Activated naive CD8-positive, alpha-beta T cell treated with anti-CD3 and anti-CD28 coated beads, Interleukin-2, amount 10 ng/mL, durations not matched to agents 7 days and 5 days (primary cell): ENCODE results near the gene ARHGAP35. TPM values are rescaled to one million over a fixed set of nuclear protein-coding genes. Genes with fewer than 3 reads are reported as not detected.
"Not testable (repeated sequence)": the region's sequence is repeated elsewhere in the genome, so short reads cannot be mapped to it uniquely, and the experiment has no call there.

Source experiments
- ATAC-seq: fragments of 150-1000 bp; cut with Tn5 transposase; one replicate; pipeline ENCODE4 v1.10.0; 2021; ENCODE audit warnings: low read depth, moderate library complexity
- POLR2A ChIA-PET: fragments of 350-600 bp; sonication (Branson Sonifier 250); formaldehyde crosslinking; loops from one replicate; lab custom pipeline; 2021; ENCODE audit warnings: antibody characterized with exemption; lab: Charles Lee
- DNase-seq: peaks from one replicate; pipeline ENCODE4 v3.0.0; 2021
- H3K27ac Mint-ChIP-seq: one replicate; pipeline ENCODE4 v1.8.0; 2022; ENCODE audit warnings: mild to moderate bottlenecking, mixed read lengths
- H3K27me3 Mint-ChIP-seq: one replicate; pipeline ENCODE4 v1.8.0; 2022; ENCODE audit warnings: mild to moderate bottlenecking, moderate library complexity, mixed read lengths
- H3K36me3 Mint-ChIP-seq: one replicate; pipeline ENCODE4 v1.8.0; 2021; ENCODE audit warnings: mild to moderate bottlenecking, mixed read lengths
- H3K4me1 Mint-ChIP-seq: one replicate; pipeline ENCODE4 v1.8.0; 2021; ENCODE audit warnings: mixed read lengths
- H3K4me3 Mint-ChIP-seq: one replicate; pipeline ENCODE4 v1.8.0; 2022; ENCODE audit warnings: mild to moderate bottlenecking, moderate library complexity, mixed read lengths
- H3K9me3 Mint-ChIP-seq: one replicate; pipeline ENCODE4 v1.8.0; 2021; ENCODE audit warnings: mixed read lengths
- total RNA-seq, 2 experiments: library from RNA; stranded (reverse); gene quantifications; one replicate each; pipeline ENCODE4 v1.2.3, GENCODE V29; 2021

The ARHGAP35 gene
- 10 to 100 TPM; 38.8 to 42.7 TPM for total RNA-seq

DNA sequence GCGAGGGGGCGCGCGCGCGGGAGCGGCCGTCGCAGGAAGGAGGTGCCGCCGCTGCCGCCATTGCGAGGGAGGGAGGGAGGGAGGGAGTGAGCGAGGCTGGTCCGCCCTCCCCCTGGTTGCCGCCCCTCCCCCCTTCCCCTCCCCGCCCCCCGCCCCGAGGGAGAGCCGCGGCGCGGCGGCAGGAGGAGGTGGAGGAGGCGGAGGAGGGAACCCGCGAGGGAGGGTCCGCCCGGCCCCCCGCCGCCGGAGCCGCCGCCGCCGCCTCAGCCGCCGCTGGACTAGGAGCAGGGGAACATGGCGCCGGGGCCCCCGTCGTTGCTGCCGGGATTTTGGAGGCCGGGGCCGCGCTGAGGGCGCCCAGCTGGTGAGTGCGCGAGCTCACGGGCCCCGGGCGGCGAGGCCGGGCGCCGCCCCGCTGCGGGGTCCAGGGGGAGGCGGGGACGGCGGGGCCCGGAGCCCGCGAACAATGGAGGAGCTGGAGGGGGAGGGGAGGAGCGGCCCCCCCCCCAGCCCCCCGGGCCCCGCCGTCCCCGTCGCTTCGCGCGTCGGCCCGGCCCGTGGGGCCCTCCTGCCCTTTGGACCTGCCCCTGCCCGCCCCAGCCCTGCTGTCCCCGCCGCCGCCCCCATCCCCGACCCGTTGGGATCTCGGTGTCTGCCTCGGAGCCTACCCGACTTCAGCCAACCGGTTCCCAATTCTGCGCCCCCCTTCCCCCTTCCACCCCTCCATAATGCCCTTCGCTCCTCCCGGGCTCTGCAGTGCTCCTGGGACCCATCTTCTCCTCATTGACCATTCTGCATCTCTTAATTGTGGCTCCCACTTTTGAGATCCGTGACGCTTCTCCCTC is at the start of gene ARHGAP35:
Gene ARHGAP35, plus strand, starts transcription at position 152 of the 845 bp plus-strand sequence. CDS start 57,679 bp downstream, outside the sequence.
- ATAC-seq: peak; percentile 5
- peak within 1 kb of the TSS; percentile 83 for H3K4me3 Mint-ChIP-seq
- H3K27ac Mint-ChIP-seq: peak within 1 kb of the TSS; percentile 88
- no peaks in the 10 kb centered on the region for H3K27me3 Mint-ChIP-seq
- POLR2A ChIA-PET: interaction anchor here (0.6 to 1.8 kb wide), 9 partner anchors 9 to 261 kb away, joined by 3 to 9 read pairs (median 3); partner anchors contain the start of genes AP2S1 and SLC1A5
- DNase-seq: no peak
- H3K36me3 Mint-ChIP-seq: peaks cover 6% of the 10 kb centered on the region
- H3K9me3 Mint-ChIP-seq: no peaks in the 10 kb centered on the region
- peaks cover 19% of the 10 kb centered on the region for H3K4me1 Mint-ChIP-seq

DNA sequence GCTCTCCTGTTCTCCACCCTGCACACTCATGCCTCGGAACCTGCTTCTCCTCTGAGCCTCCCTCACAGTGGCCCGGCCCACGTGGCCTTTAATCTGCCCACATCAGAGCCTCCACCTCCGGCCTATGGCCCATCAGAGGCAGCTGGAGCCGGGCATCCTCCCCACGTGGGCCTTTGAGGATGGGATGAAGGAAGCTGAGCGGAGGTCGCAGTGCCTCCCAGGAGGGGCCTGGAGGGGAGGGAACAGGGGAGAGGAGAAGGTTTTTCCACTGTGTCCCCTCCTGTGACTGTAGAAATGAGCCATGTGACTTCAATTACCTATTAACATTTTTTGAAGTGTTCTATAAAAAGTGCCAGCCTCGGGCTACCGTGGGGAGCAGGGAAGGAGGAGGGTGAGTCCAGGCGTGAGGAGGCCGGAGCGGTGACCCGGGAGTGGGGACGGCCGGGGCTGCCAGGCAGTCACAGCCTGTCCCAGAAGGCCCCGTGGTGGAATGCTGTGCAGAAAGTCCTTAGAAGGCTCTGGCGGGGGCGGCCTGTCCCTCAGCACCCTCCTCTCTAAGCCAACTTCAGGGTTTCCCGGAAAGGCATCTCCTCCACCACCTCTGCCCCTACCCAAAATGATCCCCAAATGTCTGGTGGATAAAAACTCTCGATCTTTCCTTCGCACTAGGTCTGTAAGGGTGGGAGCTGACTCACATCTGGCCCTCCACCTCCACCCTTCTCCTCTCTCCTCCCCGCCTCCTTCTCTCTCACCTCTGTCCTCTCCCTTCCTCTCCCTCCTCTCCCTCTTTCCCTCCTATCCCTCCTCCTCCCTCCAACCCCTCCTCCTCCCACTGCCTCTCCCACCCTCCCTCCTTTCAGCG is 47.6 kb upstream of the ARHGAP35 start:
- no peaks in the 10 kb centered on the region for H3K9me3 Mint-ChIP-seq
- no peak for ATAC-seq
- no peak overlapping the region for H3K27ac Mint-ChIP-seq
- H3K36me3 Mint-ChIP-seq: no peaks in the 10 kb centered on the region
- H3K27me3 Mint-ChIP-seq: no peaks in the 10 kb centered on the region
- DNase-seq: no peak
- no peak overlapping the region for H3K4me3 Mint-ChIP-seq
- POLR2A ChIA-PET: interaction anchor here (1.0 kb wide), 1 partner anchor 8 kb away, joined by 4 read pairs; no protein-coding TSS in a partner anchor
- peaks cover 7% of the 10 kb centered on the region for H3K4me1 Mint-ChIP-seq

DNA sequence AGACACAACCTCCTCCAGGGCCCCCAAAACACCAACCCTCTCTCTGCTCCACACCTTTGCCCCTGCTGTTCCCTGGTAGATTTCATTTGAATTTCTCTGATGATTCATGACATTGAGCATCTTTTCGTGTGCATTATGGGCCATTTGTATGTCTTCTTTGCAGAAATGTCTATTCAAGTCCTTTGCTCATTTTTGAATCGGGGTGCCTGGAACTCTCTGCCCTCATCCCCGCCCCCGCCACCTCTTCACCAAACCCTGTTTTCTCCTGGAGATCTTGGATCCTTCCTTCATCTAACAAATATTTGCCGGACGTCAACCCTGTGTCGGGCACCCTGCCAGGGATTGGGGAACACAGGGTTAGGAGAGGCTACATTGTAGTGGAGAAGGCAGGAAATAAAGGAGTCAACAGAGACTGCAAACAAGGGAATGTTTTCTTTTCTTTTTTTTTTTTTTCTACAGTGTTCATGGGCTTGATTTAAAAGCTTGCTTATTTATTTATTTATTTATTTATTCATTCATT is 46.9 kb upstream of the ARHGAP35 start:
- no peaks in the 10 kb centered on the region for H3K27me3 Mint-ChIP-seq
- H3K4me3 Mint-ChIP-seq: no peak overlapping the region
- POLR2A ChIA-PET: no interaction called here
- no peaks in the 10 kb centered on the region for H3K9me3 Mint-ChIP-seq
- ATAC-seq (no peak), DNase-seq (no peak)
- H3K4me1 Mint-ChIP-seq: peaks cover 7% of the 10 kb centered on the region
- H3K36me3 Mint-ChIP-seq: no peaks in the 10 kb centered on the region
- no peak overlapping the region for H3K27ac Mint-ChIP-seq

DNA sequence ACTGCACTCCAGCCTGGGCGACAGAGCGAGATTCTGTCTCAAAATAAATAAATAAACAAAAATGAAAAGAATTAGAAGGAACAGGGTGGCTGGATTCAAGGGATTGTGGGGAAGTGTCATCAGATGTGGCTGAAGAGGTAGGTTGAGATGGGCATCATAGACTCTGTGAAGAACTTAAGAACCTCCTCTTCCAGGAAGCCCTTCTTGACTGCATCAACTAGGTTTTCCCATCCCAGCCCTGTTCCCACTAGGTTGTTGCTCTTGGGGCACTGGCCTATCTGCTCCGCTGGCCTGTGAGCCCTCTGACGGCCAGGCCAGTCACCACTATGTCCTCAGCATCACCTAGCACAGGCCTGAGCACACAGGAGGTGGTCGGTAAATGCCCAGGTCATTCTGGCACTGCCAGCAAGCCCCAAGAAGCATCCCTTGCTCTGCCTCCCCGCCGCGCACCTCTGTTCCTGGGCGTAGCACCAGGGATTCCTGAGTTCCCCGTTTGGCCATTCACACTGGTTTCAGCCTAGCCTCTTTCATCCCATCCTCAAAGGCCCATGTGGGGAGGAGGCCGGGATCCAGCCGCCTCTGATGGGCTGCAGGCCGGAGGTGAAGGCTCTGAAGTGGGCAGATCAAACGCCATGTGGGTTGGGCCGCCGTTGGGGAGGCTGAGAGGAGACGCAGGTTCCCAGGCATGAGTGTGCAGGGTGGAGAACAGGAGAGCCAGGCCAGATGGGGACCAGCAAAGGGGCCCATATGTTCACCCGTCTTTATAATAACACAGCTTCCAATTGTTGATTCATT is 44.8 kb upstream of the ARHGAP35 start:
- POLR2A ChIA-PET: no interaction called here
- H3K4me3 Mint-ChIP-seq: no peak overlapping the region

DNA sequence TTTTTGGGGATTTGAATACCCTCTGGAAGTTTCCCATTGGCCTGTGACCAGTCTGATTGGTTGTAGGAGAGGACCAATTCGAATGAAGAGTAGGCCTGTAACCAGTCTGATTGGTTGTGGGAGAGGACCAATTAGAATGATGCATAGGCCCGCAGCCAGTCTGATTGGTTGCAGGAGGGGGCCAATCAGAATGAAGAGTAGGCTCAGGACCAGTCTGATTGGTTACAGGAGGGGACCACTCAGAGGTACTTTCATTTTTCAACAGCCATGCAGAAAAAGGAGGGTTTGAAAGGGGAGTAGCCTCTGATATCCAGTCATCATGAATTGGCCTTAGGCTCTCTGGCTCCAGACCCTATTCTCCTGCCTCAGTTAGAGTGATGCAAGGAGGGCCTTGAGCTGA is 42.0 kb upstream of the ARHGAP35 start:
- Mint-ChIP-seq H3K4me3 (no peak overlapping the region), H3K4me1 (peaks cover 24% of the 10 kb centered on the region), H3K9me3 (no peaks in the 10 kb centered on the region), H3K36me3 (no peaks in the 10 kb centered on the region), H3K27ac (no peak overlapping the region), H3K27me3 (no peaks in the 10 kb centered on the region)
- DNase-seq (no peak), ATAC-seq (no peak)
- POLR2A ChIA-PET: interaction anchor here (7.7 kb wide), 1 partner anchor 32 kb away, joined by 160 read pairs; the partner anchor contains the start of gene SLC1A5

More for the DNA sequence above, 44.8 kb upstream of the ARHGAP35 start:
- DNase-seq: no peak
- Mint-ChIP-seq H3K27me3 (no peaks in the 10 kb centered on the region), H3K4me1 (peaks cover 19% of the 10 kb centered on the region), H3K9me3 (no peaks in the 10 kb centered on the region), H3K27ac (peak overlapping the region; percentile 54), H3K36me3 (no peaks in the 10 kb centered on the region)
- ATAC-seq: no peak

DNA sequence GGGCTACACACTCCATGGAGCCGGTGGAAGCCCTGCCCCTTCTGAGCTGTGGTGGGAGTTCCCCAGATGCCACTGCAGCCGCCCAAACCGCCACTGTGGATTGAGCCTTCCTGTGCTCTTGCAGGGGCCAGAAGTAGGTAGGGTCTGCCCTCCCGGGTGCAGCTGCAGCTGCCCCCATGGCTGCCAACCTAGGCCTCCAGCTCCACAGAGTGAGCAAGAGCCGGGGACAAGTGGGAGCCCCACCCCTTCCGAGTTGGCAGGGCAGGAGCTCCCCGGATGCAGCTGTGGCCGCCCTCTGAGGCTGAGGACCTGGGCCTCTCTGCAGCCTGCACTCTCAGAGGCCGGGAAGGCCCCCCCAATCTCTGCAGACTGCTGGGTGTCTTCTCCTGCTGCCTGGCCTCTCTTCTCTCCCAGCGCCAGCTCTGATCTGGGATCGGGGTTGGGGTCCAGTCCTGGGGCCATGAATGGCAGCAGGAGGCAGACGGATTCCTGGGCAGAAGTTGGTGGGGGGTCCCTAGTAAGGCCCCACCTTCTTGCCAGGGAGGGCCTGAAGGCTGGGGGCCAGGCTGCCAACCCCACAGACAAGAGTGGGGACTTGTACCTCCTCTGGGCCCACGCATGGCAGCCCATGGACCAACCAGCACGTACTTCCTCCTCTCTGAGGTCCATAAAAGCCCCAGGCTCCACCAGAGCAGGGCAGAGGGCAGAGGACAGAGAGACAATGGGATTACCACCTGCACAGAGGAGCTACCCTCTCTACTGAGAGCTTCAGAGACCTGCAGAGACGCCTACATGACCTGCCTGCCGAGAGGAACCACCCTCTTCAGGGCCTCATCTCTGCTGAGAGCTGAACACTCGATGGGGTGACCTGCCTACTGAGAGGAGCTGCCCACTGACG is 39.0 kb upstream of the ARHGAP35 start:
- H3K4me1 Mint-ChIP-seq: peaks cover 25% of the 10 kb centered on the region
- H3K27ac Mint-ChIP-seq: peak overlapping the region; percentile 82
- peak; percentile 78 for DNase-seq
- POLR2A ChIA-PET: interaction anchor here (0.8 to 7.7 kb wide), 13 partner anchors 9 to 211 kb away, joined by 3 to 160 read pairs (median 4); partner anchors contain the start of genes AP2S1 and SLC1A5
- no peaks in the 10 kb centered on the region for H3K27me3 Mint-ChIP-seq
- no peaks in the 10 kb centered on the region for H3K9me3 Mint-ChIP-seq
- no peaks in the 10 kb centered on the region for H3K36me3 Mint-ChIP-seq
- H3K4me3 Mint-ChIP-seq: peak overlapping the region; percentile 65
- ATAC-seq: peak; percentile 94

DNA sequence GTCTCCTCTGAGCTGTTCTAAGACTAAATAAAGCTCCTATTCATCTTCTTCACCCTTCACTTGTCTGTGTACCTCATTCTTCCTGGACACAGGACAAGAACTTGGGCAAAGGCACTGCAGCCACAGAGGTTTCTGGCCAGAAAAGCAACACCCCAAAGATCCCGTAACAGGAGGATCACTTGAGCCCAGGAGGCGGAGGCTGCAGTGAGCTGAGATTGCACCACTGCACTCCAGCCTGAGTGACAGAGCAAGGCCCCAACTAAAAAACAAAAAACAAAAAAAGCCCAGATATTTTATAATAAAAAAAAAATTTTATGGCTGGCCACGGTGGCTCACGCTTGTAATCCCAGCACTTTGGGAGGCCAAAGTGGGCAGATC is 38.4 kb upstream of the ARHGAP35 start:
- not testable (repeated sequence) for DNase-seq, H3K27me3 Mint-ChIP-seq, ATAC-seq, H3K36me3 Mint-ChIP-seq, H3K9me3 Mint-ChIP-seq, H3K4me3 Mint-ChIP-seq
- Mint-ChIP-seq H3K4me1 (peaks cover 25% of the 10 kb centered on the region), H3K27ac (peak overlapping the region; percentile 82)
- POLR2A ChIA-PET: interaction anchor here (1.1 to 7.7 kb wide), 6 partner anchors 29 to 117 kb away, joined by 3 to 160 read pairs (median 6); partner anchors contain the start of genes AP2S1 and SLC1A5

DNA sequence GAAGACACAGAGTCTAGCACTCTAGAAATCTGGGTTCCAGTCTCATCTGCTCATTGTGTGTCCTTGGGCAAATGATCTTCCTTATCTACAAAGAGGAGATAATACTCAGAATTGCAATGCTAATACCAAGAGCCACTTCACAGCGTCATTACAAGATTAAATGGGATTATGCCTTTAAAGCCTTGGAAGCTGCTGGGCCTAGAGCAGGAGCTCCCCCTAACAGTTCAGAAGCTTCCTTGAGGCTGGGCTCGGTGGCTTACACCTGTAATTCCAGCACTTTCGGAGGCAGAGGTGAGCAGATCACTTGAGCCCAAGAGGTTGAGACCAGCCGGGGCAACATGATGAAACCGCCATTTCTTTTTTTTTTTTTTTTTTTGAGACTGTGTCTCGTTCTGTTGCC is 37.7 kb upstream of the ARHGAP35 start:
- POLR2A ChIA-PET: interaction anchor here (7.7 kb wide), 1 partner anchor 36 kb away, joined by 160 read pairs; the partner anchor contains the start of gene SLC1A5
- Mint-ChIP-seq H3K27me3 (no peaks in the 10 kb centered on the region), H3K4me3 (no peak overlapping the region), H3K4me1 (peaks cover 25% of the 10 kb centered on the region), H3K36me3 (no peaks in the 10 kb centered on the region), H3K27ac (no peak overlapping the region), H3K9me3 (no peaks in the 10 kb centered on the region)
- DNase-seq (no peak), ATAC-seq (no peak)

DNA sequence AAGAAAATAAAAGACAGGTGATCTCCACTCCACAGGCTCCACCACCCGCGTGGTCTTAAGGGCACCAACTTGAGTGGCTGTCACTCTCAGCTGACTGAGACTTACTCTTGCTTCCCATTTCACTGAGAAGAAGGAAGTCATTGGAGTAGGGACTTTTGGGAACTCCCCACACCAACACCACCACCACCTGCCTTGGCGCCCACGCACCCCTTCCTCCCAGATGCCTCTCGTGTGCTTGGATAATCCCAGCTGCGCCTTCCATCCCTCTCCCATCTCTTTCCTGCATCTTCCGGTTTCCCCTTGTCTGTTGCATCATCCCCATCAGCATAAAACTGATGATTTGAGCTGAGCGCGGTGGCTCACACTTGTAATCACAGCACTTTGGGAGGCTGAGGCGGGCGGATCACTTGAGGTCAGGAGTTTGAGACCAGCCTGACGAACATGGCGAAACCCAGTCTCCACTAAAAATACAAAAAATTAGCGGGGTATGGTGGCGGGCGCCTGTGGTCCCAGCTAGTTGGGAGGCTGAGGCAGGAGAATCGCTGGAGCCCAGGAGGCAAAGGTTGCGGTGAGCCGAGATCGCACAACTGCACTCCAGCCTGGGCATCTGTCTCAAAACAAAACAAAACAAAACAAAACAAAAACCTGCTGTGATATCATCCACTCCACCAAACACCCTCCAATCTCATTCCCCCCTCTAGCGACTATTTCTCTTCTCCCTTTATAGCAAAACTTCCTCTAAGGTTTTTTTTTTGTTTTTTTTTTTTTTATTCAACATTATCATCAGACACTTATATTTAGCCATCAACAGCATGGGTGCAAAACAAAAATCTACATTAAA is 35.7 kb upstream of the ARHGAP35 start:
- Mint-ChIP-seq H3K36me3 (no peaks in the 10 kb centered on the region), H3K4me3 (no peak overlapping the region), H3K9me3 (no peaks in the 10 kb centered on the region), H3K27me3 (no peaks in the 10 kb centered on the region), H3K27ac (peak overlapping the region; percentile 58), H3K4me1 (peaks cover 22% of the 10 kb centered on the region)
- POLR2A ChIA-PET: interaction anchor here (1.1 to 7.7 kb wide), 2 partner anchors 38 to 67 kb away, joined by 5 to 160 read pairs; partner anchors contain the start of gene SLC1A5
- ATAC-seq (no peak), DNase-seq (no peak)

DNA sequence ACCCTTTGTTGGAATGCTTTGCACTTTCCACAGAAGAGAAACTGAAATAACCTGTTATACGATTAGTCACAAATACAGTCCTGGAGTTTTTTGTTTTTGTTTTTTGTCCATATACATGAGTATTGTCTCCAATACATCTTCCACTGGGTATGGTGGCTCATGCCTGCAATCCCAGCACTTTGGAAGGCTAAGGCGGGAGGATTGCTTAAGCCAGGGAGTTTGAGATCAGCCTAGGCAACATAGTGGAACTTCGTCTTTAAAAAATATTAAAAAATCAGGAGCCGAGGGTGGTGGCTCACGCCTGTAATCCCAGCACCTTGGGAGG is 35.1 kb upstream of the ARHGAP35 start:
- DNase-seq: no peak
- Mint-ChIP-seq H3K27me3 (no peaks in the 10 kb centered on the region), H3K9me3 (no peaks in the 10 kb centered on the region)

DNA sequence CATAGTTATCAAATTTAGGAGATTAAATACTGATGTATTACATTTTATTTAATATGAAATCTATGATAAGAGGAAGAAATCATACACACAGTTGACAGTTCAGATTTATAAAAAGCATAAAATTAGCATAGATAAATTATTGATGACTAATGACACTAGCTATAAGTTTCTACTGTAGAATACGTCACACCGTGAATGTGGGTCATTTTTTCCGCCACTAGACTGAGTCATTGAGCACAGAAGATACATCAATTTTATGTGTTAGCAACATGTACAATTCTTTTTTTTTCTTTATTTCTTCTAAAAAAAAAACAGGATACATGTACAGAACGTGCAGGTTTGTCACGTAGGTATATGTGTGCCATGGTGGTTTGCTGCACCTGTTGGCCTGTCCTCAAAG is 32.3 kb upstream of the ARHGAP35 start:
- H3K27me3 Mint-ChIP-seq: no peaks in the 10 kb centered on the region
- POLR2A ChIA-PET: interaction anchor here (0.6 kb wide), 1 partner anchor 8 kb away, joined by 5 read pairs; no protein-coding TSS in a partner anchor
- peaks cover 4% of the 10 kb centered on the region for H3K4me1 Mint-ChIP-seq
- H3K4me3 Mint-ChIP-seq: no peak overlapping the region
- H3K9me3 Mint-ChIP-seq: no peaks in the 10 kb centered on the region
- DNase-seq: no peak
- no peak for ATAC-seq
- no peaks in the 10 kb centered on the region for H3K36me3 Mint-ChIP-seq
- H3K27ac Mint-ChIP-seq: no peak overlapping the region

More for the DNA sequence above, 35.1 kb upstream of the ARHGAP35 start:
- H3K27ac Mint-ChIP-seq: peak overlapping the region; percentile 58
- H3K4me1 Mint-ChIP-seq: peaks cover 17% of the 10 kb centered on the region
- H3K36me3 Mint-ChIP-seq: no peaks in the 10 kb centered on the region
- POLR2A ChIA-PET: interaction anchor here (7.7 kb wide), 1 partner anchor 39 kb away, joined by 160 read pairs; the partner anchor contains the start of gene SLC1A5
- H3K4me3 Mint-ChIP-seq: no peak overlapping the region
- no peak for ATAC-seq
